GM12878 (cell line): ENCODE measurements around the gene FRYL. TPM values are rescaled to one million over a fixed set of nuclear protein-coding genes. Genes with fewer than 3 reads are reported as not detected.

ENCODE experiments used
- CEBPB ChIP-seq, 2 experiments: fragments of 150-350 bp in 1 of 2; IDR thresholded peaks; 2 replicates each; pipeline ENCODE4 v1.6.1; 2012 to 2014; ENCODE audit warnings: low read depth in 2 of 2, low read length in 2 of 2, borderline replicate concordance in 1 of 2, inconsistent platforms in 1 of 2
- FOXK2 ChIP-seq: fragments of 450-650 bp; IDR thresholded peaks from 2 replicates; pipeline ENCODE4 v1.6.1; 2017; ENCODE audit warnings: mild to moderate bottlenecking, moderate library complexity
- HDGF ChIP-seq: fragments of 450-650 bp; IDR thresholded peaks from 2 replicates; pipeline ENCODE4 v1.6.1; 2016; ENCODE audit warnings: antibody characterized with exemption
- LARP7 ChIP-seq: fragments of 450-650 bp; IDR thresholded peaks from 2 replicates; pipeline ENCODE4 v1.6.1; 2017; ENCODE audit warnings: mild to moderate bottlenecking
- MYC ChIP-seq: IDR thresholded peaks from 2 replicates; pipeline ENCODE4 v1.6.1; 2011; ENCODE audit warnings: mild to moderate bottlenecking, low read length, moderate library complexity, inconsistent platforms; ENCODE audit not compliant: insufficient read depth, insufficient replicate concordance, insufficient read length, severe bottlenecking
- NFYB ChIP-seq: IDR thresholded peaks from 2 replicates; pipeline ENCODE4 v1.6.1; 2011; ENCODE audit warnings: low read depth, mild to moderate bottlenecking, low read length, improper control_type of control experiment, moderate library complexity; ENCODE audit not compliant: insufficient read depth
- RAD21 ChIP-seq: IDR thresholded peaks from 2 replicates; pipeline ENCODE4 v1.6.1; 2011; ENCODE audit warnings: mild to moderate bottlenecking, low read depth, low read length, moderate library complexity; ENCODE audit not compliant: insufficient read depth
- TAF1 ChIP-seq: IDR thresholded peaks from 2 replicates; pipeline ENCODE4 v1.6.1; 2011; ENCODE audit warnings: mild to moderate bottlenecking, low read depth, low read length, borderline replicate concordance
- polyA plus RNA-seq, 11 experiments: library from polyadenylated mRNA; depleted of rRNA in 4 of 11; unstranded in 6 of 11; stranded (reverse) in 5 of 11; fragments of >200 nt; fragmentation: Nextera tagmentation in 4 of 11; fragmentation: Illumina TruSeq in 1 of 11; extraction: Ambion mirVana in 4 of 11; extraction: Trizol in 1 of 11; gene quantifications; 1 replicate in 1 of 11; 2 replicates in 10 of 11; pipeline versions ENCODE4 v1.2.1 to v1.2.3, GENCODE V29; 2011 to 2016; ENCODE audit warnings: inconsistent platforms in 2 of 11, missing spikeins in 2 of 11, low read depth in 1 of 11
- total RNA-seq, 4 experiments: library from RNA; depleted of rRNA in 3 of 4; stranded (reverse); fragments of >200 nt in 3 of 4; fragmentation: Illumina TruSeq in 1 of 4; extraction: Trizol in 1 of 4; gene quantifications; 2 replicates each; pipeline versions ENCODE4 v1.2.1 to v1.2.3, GENCODE V29; 2013 to 2021
- TF ChIP-seq, protein P1 (sequence below): IDR thresholded peaks from 2 replicates; pipeline ENCODE4 v1.6.1; 2012; ENCODE audit warnings: mild to moderate bottlenecking, low read depth, low read length
- TF ChIP-seq, protein P2 (sequence below): IDR thresholded peaks from 2 replicates; pipeline ENCODE4 v1.6.1; 2012; ENCODE audit warnings: low read length, inconsistent platforms
- TF ChIP-seq, protein P3 (sequence below): IDR thresholded peaks from 2 replicates; pipeline ENCODE4 v1.6.1; 2011; ENCODE audit warnings: borderline replicate concordance, low read depth, mild to moderate bottlenecking, moderate library complexity, mixed read lengths, low read length; ENCODE audit not compliant: insufficient read depth; ENCODE audit errors: extremely low read length
- TF ChIP-seq, protein P4 (sequence below): fragments of 450-650 bp; IDR thresholded peaks from 2 replicates; pipeline ENCODE4 v1.6.1; 2017; ENCODE audit warnings: mild to moderate bottlenecking, low read depth, inconsistent platforms; ENCODE audit not compliant: poor library complexity, severe bottlenecking
- TF ChIP-seq, protein P5 (sequence below), 3 experiments: IDR thresholded peaks in 2 of 3; conservative IDR thresholded peaks in 1 of 3; 2 replicates each; pipeline ENCODE4 v1.5.1; 2011; ENCODE audit warnings: low read depth in 3 of 3, low read length in 3 of 3, mild to moderate bottlenecking in 3 of 3, control low read depth in 2 of 3, moderate library complexity in 2 of 3, inconsistent platforms in 1 of 3, mixed read lengths in 1 of 3; ENCODE audit not compliant: control insufficient read depth in 2 of 3, insufficient read depth in 1 of 3; ENCODE audit errors: extremely low read depth in 1 of 3

FRYL gene
- total and polyA plus RNA-seq, 10 of the 15 experiments (the other 5 are each of a cell fraction or from before 2014, with no cell fraction given), result 10.3 to 50.6 (median 28.7) TPM

DNA sequence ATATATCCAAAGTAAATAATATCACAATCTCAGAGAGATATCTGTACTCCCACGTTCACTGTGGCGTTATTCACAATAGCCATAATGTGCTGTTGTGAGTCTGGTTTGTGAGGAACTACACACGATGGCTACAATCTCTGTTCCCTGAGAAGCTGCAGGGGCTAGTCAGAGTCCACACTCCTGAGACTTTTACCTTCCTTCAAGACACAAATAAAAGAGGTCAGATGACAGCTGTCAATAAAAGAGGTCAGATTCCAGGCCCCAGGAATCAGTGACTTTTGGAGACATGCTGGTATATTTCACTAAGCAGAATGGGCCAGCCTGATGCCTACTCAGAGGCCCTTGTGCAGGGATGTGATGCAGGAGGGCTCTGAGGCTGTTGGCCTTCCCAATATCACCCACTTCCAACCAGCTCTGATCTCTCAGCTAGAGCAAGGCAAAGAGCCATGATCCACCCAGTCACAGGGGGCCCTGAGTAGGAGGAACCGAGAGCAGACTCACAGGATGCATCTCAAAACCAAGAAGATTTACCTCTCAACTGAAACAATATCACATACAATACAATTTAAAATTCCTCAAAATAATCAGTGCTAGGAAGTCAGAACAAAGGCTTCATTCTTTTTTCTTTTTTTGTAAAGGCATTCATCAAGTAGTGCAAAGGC lies 13.8 kb downstream of the FRYL start (continued):
- TF ChIP-seq, protein P1, sequence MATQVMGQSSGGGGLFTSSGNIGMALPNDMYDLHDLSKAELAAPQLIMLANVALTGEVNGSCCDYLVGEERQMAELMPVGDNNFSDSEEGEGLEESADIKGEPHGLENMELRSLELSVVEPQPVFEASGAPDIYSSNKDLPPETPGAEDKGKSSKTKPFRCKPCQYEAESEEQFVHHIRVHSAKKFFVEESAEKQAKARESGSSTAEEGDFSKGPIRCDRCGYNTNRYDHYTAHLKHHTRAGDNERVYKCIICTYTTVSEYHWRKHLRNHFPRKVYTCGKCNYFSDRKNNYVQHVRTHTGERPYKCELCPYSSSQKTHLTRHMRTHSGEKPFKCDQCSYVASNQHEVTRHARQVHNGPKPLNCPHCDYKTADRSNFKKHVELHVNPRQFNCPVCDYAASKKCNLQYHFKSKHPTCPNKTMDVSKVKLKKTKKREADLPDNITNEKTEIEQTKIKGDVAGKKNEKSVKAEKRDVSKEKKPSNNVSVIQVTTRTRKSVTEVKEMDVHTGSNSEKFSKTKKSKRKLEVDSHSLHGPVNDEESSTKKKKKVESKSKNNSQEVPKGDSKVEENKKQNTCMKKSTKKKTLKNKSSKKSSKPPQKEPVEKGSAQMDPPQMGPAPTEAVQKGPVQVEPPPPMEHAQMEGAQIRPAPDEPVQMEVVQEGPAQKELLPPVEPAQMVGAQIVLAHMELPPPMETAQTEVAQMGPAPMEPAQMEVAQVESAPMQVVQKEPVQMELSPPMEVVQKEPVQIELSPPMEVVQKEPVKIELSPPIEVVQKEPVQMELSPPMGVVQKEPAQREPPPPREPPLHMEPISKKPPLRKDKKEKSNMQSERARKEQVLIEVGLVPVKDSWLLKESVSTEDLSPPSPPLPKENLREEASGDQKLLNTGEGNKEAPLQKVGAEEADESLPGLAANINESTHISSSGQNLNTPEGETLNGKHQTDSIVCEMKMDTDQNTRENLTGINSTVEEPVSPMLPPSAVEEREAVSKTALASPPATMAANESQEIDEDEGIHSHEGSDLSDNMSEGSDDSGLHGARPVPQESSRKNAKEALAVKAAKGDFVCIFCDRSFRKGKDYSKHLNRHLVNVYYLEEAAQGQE, result no peak
- TF ChIP-seq HDGF (no peak), FOXK2 (no peak), CEBPB (IDR thresholded peaks at IDR 0.05; ENCODE audit: borderline replicate concordance in 1 of 2, low read depth in 2 of 2, low read length in 2 of 2) (no peak), MYC (no peak), LARP7 (no peak), RAD21 (no peak), TAF1 (no peak), NFYB (no peak)
- TF ChIP-seq, protein P2, sequence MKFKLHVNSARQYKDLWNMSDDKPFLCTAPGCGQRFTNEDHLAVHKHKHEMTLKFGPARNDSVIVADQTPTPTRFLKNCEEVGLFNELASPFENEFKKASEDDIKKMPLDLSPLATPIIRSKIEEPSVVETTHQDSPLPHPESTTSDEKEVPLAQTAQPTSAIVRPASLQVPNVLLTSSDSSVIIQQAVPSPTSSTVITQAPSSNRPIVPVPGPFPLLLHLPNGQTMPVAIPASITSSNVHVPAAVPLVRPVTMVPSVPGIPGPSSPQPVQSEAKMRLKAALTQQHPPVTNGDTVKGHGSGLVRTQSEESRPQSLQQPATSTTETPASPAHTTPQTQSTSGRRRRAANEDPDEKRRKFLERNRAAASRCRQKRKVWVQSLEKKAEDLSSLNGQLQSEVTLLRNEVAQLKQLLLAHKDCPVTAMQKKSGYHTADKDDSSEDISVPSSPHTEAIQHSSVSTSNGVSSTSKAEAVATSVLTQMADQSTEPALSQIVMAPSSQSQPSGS, result no peak
- TF ChIP-seq, protein P3, sequence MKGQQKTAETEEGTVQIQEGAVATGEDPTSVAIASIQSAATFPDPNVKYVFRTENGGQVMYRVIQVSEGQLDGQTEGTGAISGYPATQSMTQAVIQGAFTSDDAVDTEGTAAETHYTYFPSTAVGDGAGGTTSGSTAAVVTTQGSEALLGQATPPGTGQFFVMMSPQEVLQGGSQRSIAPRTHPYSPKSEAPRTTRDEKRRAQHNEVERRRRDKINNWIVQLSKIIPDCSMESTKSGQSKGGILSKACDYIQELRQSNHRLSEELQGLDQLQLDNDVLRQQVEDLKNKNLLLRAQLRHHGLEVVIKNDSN, result no peak
- TF ChIP-seq, protein P4, sequence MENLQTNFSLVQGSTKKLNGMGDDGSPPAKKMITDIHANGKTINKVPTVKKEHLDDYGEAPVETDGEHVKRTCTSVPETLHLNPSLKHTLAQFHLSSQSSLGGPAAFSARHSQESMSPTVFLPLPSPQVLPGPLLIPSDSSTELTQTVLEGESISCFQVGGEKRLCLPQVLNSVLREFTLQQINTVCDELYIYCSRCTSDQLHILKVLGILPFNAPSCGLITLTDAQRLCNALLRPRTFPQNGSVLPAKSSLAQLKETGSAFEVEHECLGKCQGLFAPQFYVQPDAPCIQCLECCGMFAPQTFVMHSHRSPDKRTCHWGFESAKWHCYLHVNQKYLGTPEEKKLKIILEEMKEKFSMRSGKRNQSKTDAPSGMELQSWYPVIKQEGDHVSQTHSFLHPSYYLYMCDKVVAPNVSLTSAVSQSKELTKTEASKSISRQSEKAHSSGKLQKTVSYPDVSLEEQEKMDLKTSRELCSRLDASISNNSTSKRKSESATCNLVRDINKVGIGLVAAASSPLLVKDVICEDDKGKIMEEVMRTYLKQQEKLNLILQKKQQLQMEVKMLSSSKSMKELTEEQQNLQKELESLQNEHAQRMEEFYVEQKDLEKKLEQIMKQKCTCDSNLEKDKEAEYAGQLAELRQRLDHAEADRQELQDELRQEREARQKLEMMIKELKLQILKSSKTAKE, result no peak
- TF ChIP-seq, protein P5, sequence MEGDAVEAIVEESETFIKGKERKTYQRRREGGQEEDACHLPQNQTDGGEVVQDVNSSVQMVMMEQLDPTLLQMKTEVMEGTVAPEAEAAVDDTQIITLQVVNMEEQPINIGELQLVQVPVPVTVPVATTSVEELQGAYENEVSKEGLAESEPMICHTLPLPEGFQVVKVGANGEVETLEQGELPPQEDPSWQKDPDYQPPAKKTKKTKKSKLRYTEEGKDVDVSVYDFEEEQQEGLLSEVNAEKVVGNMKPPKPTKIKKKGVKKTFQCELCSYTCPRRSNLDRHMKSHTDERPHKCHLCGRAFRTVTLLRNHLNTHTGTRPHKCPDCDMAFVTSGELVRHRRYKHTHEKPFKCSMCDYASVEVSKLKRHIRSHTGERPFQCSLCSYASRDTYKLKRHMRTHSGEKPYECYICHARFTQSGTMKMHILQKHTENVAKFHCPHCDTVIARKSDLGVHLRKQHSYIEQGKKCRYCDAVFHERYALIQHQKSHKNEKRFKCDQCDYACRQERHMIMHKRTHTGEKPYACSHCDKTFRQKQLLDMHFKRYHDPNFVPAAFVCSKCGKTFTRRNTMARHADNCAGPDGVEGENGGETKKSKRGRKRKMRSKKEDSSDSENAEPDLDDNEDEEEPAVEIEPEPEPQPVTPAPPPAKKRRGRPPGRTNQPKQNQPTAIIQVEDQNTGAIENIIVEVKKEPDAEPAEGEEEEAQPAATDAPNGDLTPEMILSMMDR (IDR thresholded peaks at IDR 0.05 in 2 of 3, conservative IDR thresholded peaks at IDR 0.05 in 1 of 3; ENCODE audit: control insufficient read depth in 2 of 3, extremely low read depth in 1 of 3, insufficient read depth in 1 of 3, low read depth in 3 of 3, low read length in 3 of 3), result no peak
- TF ChIP-seq, all 136 proteins: peak for 0
